Mammary epithelial cell (primary cell): ENCODE measurements around the gene ZBTB47.

ENCODE experiments used
- CTCF ChIP-seq, 2 donors: IDR thresholded peaks in 1 of 2; conservative IDR thresholded peaks in 1 of 2; 2 replicates each; pipeline ENCODE4 v1.5.1; 2011 to 2012; ENCODE audit warnings: inconsistent platforms in 2 of 2, low read length in 2 of 2, mild to moderate bottlenecking in 2 of 2, control low read depth in 1 of 2, low read depth in 1 of 2; ENCODE audit not compliant: insufficient read depth in 1 of 2; ENCODE audit errors: extremely low read depth in 1 of 2
- EZH2 ChIP-seq: IDR thresholded peaks from 2 replicates; pipeline ENCODE4 v1.6.1; 2012; ENCODE audit warnings: low read length, inconsistent platforms, borderline replicate concordance

- TF ChIP-seq CTCF (conservative IDR thresholded peaks at IDR 0.05 in 1 of 2, IDR thresholded peaks at IDR 0.05 in 1 of 2; ENCODE audit: extremely low read depth in 1 of 2, insufficient read depth in 1 of 2, low read depth in 1 of 2, low read length in 2 of 2) (no peak), EZH2 (no peak)
These were observed 13.4 kb upstream of the ZBTB47 start for GRCh38 chr3:42640129-42640528.
